ENCODE data around the gene SUCLG2. TPM values are rescaled to one million over a fixed set of nuclear protein-coding genes. Genes with fewer than 3 reads are reported as not detected.

Gene SUCLG2
- total and polyA plus RNA-seq, 2 of the 4 experiments (the other 2 are of a cell fraction): 26.8 to 34.6 TPM

GRCh38 chr3:67327582-67327981, 326.8 kb downstream of the SUCLG2 start:
- intact Hi-C loops (cut with micrococcal nuclease): no loop called here
- Histone ChIP-seq H4K91ac (ENCODE audit: insufficient read depth, low read depth, low read length) (no peak overlapping the region), H2BK15ac (ENCODE audit: low read depth, low read length) (no peak overlapping the region), H3K4me2 (ENCODE audit: low read depth, low read length) (no peak overlapping the region), H2AK9ac (replicated peaks; ENCODE audit: low read depth, low read length, poor library complexity) (no peak overlapping the region), H2AK5ac (ENCODE audit: low read depth, low read length) (no peak overlapping the region), H3K56ac (ENCODE audit: extremely low read depth, insufficient read depth, low read length) (no peak overlapping the region), H3K27ac (ENCODE audit: insufficient read depth, low read length) (no peak overlapping the region), H3K4me1 (ENCODE audit: control insufficient read depth, insufficient read depth, low read length) (no peaks in the 10 kb centered on the region), H2AFZ (replicated peaks; ENCODE audit: low read length, poor library complexity) (no peak overlapping the region), H4K8ac (ENCODE audit: low read depth in 2 of 2, low read length in 2 of 2) (no peak overlapping the region), H2BK5ac (ENCODE audit: low read depth, low read length, poor library complexity, severe bottlenecking) (no peak overlapping the region), H3K23ac (ENCODE audit: low read depth, low read length) (no peak overlapping the region), H3K9me3 (ENCODE audit: control insufficient read depth, insufficient read depth, low read length) (no peaks in the 10 kb centered on the region), H2BK120ac (ENCODE audit: low read depth, low read length) (no peak overlapping the region), H3K9ac (ENCODE audit: low read depth, low read length) (no peak overlapping the region), H3K79me1 (ENCODE audit: low read depth in 1 of 2, low read length in 2 of 2) (no peaks in the 10 kb centered on the region), H3K18ac (ENCODE audit: low read depth, low read length) (no peak overlapping the region), H4K20me1 (ENCODE audit: insufficient read depth, low read length) (no peaks in the 10 kb centered on the region), H2BK20ac (ENCODE audit: low read depth, low read length) (no peak overlapping the region), H3K4ac (ENCODE audit: low read depth, low read length) (no peak overlapping the region), H3K9me1 (ENCODE audit: insufficient read depth, low read length) (no peaks in the 10 kb centered on the region), H3K27me3 (ENCODE audit: control insufficient read depth, insufficient read depth, low read length) (no peaks in the 10 kb centered on the region), H3K36me3 (ENCODE audit: control insufficient read depth, insufficient read depth, low read length) (no peaks in the 10 kb centered on the region), H3K14ac (replicated peaks; ENCODE audit: low read depth, low read length) (no peak overlapping the region), H3K4me3 (ENCODE audit: insufficient read depth, low read depth, low read length) (no peak overlapping the region), H4K5ac (ENCODE audit: low read depth, low read length) (no peak overlapping the region)
- BruUV-seq (replicated peaks): no TSS peak
- ATAC-seq (ENCODE audit: low read depth) (no peak), DNase-seq (no peak)
- CTCF ChIA-PET: no interaction called here
- POLR2A ChIA-PET (ENCODE audit: unreplicated experiment): no interaction called here
- TF ChIP-seq SMC3 (IDR thresholded peaks at IDR 0.05; ENCODE audit: low read depth, low read length): no peak
- TF ChIP-seq MAFK (IDR thresholded peaks at IDR 0.05; ENCODE audit: low read depth, low read length): no peak
- no peak for TF ChIP-seq CHD1 (IDR thresholded peaks at IDR 0.05; ENCODE audit: low read depth, low read length)
- TF ChIP-seq USF2 (IDR thresholded peaks at IDR 0.05; ENCODE audit: low read depth, low read length): no peak
- no peak for TF ChIP-seq RAD21 (IDR thresholded peaks at IDR 0.05; ENCODE audit: low read length)
- no peak for TF ChIP-seq NFE2L2 (IDR thresholded peaks at IDR 0.05; ENCODE audit: low read depth, low read length)
- TF ChIP-seq CTCF (conservative IDR thresholded peaks at IDR 0.05; ENCODE audit: low read depth, low read length): no peak
- TF ChIP-seq FOS (IDR thresholded peaks at IDR 0.05; ENCODE audit: low read depth, low read length): no peak
- TF ChIP-seq CEBPB (IDR thresholded peaks at IDR 0.05; ENCODE audit: low read depth, low read length): no peak
- no peak for TF ChIP-seq POLR2A (IDR thresholded peaks at IDR 0.05; ENCODE audit: low read depth, low read length)
- WGBS, 2 experiments (ENCODE audit: extremely low coverage in 2 of 2, insufficient read length in 1 of 2): 0% methylated on average over 1 of the region's 2 CpGs; no CpG with 5 or more reads in 1 of the 2 experiments
- in situ Hi-C loops (cut with MboI; ENCODE audit: low sequenced_read_pairs): loop anchor here (25.0 kb wide), 1 partner anchor 90 kb away; no protein-coding TSS in a partner anchor
- dilution Hi-C loops (cut with HindIII; ENCODE audit: low sequenced_read_pairs, unreplicated experiment): no loop called here

Measured in IMR-90 (cell line).